HepG2 (cell line): ENCODE data around the gene CHRNG. TPM values are rescaled to one million over a fixed set of nuclear protein-coding genes. Genes with fewer than 3 reads are reported as not detected.

Experiments
- ARHGAP35 ChIP-seq: sonication (generic); formaldehyde crosslinking; IDR thresholded peaks from 2 replicates; pipeline ENCODE4 v1.9.0; 2022; ENCODE audit warnings: mild to moderate bottlenecking, inconsistent platforms, moderate library complexity, missing genetic modification reagents, borderline replicate concordance
- ASH2L ChIP-seq: fragments of 300-600, 200-600 bp; sonication (generic); IDR thresholded peaks from 2 replicates; pipeline ENCODE4 v1.7.0; 2017; ENCODE audit warnings: low read depth, mild to moderate bottlenecking, moderate library complexity, mixed read lengths, low read length; ENCODE audit not compliant: insufficient read length
- DDIT3 ChIP-seq: sonication (generic); formaldehyde crosslinking; IDR thresholded peaks from 2 replicates; pipeline ENCODE4 v1.4.0; 2020; ENCODE audit warnings: mild to moderate bottlenecking, missing genetic modification reagents
- HOXA9 ChIP-seq: sonication (generic); formaldehyde crosslinking; IDR thresholded peaks from 2 replicates; pipeline ENCODE4 v1.8.1; 2022; ENCODE audit warnings: missing genetic modification reagents, mild to moderate bottlenecking, moderate library complexity, borderline replicate concordance
- ISL2 ChIP-seq: sonication (generic); formaldehyde crosslinking; IDR thresholded peaks from 2 replicates; pipeline ENCODE4 v1.5.0; 2020; ENCODE audit warnings: missing genetic modification reagents
- JARID2 ChIP-seq: sonication (generic); formaldehyde crosslinking; IDR thresholded peaks from 2 replicates; pipeline ENCODE4 v1.8.1; 2023; ENCODE audit warnings: missing genetic modification reagents, inconsistent platforms; ENCODE audit not compliant: insufficient replicate concordance
- MAFF ChIP-seq: IDR thresholded peaks from 2 replicates; pipeline ENCODE4 v1.6.1; 2011; ENCODE audit warnings: low read depth, low read length, improper control_type of control experiment
- TOE1 ChIP-seq: sonication (generic); formaldehyde crosslinking; IDR thresholded peaks from 2 replicates; pipeline ENCODE4 v1.4.0; 2020; ENCODE audit warnings: mild to moderate bottlenecking, missing genetic modification reagents
- YEATS4 ChIP-seq: sonication (generic); formaldehyde crosslinking; IDR thresholded peaks from 2 replicates; pipeline ENCODE4 v1.4.0; 2020; ENCODE audit warnings: missing genetic modification reagents, borderline replicate concordance
- ZBED4 ChIP-seq: sonication (generic); formaldehyde crosslinking; IDR thresholded peaks from 2 replicates; pipeline ENCODE4 v1.4.0; 2020; ENCODE audit warnings: missing genetic modification reagents, borderline replicate concordance
- ZBTB43 ChIP-seq: sonication (generic); formaldehyde crosslinking; conservative IDR thresholded peaks from 2 replicates; pipeline ENCODE4 v1.4.0; 2020; ENCODE audit warnings: missing genetic modification reagents
- ZFY ChIP-seq: sonication (generic); formaldehyde crosslinking; IDR thresholded peaks from 2 replicates; pipeline ENCODE4 v1.4.0; 2020; ENCODE audit warnings: missing genetic modification reagents
- ZNF292 ChIP-seq: sonication (generic); formaldehyde crosslinking; IDR thresholded peaks from 2 replicates; pipeline ENCODE4 v1.8.1; 2022; ENCODE audit warnings: mild to moderate bottlenecking, low read depth, missing genetic modification reagents, borderline replicate concordance
- ZNF329 ChIP-seq: sonication (generic); formaldehyde crosslinking; IDR thresholded peaks from 2 replicates; pipeline ENCODE4 v1.9.0; 2021; ENCODE audit warnings: low read depth, mild to moderate bottlenecking, missing genetic modification reagents
- ZNF501 ChIP-seq: sonication (generic); formaldehyde crosslinking; IDR thresholded peaks from 2 replicates; pipeline ENCODE4 v1.5.1; 2020; ENCODE audit warnings: mild to moderate bottlenecking, moderate library complexity, missing genetic modification reagents
- ZNF530 ChIP-seq: sonication (generic); formaldehyde crosslinking; IDR thresholded peaks from 2 replicates; pipeline ENCODE4 v1.5.0; 2020; ENCODE audit warnings: low read depth, mild to moderate bottlenecking, missing genetic modification reagents
- ZNF572 ChIP-seq: sonication (generic); formaldehyde crosslinking; IDR thresholded peaks from 2 replicates; pipeline ENCODE4 v1.5.1; 2020; ENCODE audit warnings: mild to moderate bottlenecking, missing genetic modification reagents
- ZNF574 ChIP-seq: sonication (generic); formaldehyde crosslinking; IDR thresholded peaks from 2 replicates; pipeline ENCODE4 v1.4.0; 2020; ENCODE audit warnings: missing genetic modification reagents
- ZNF577 ChIP-seq: sonication (generic); formaldehyde crosslinking; IDR thresholded peaks from 2 replicates; pipeline ENCODE4 v1.4.0; 2020; ENCODE audit warnings: mild to moderate bottlenecking, low read depth, missing genetic modification reagents, borderline replicate concordance
- ZNF709 ChIP-seq: sonication (generic); formaldehyde crosslinking; IDR thresholded peaks from 2 replicates; pipeline ENCODE4 v1.5.0; 2020; ENCODE audit warnings: mild to moderate bottlenecking, missing genetic modification reagents
- polyA plus RNA-seq, 8 experiments: library from polyadenylated mRNA; depleted of rRNA in 3 of 8; stranded (reverse) in 7 of 8; unstranded in 1 of 8; fragments of >200 nt; fragmentation: Illumina TruSeq in 4 of 8; extraction: Trizol in 4 of 8; gene quantifications; 2 replicates each; pipeline versions ENCODE4 v1.2.1 to v1.2.3, GENCODE V29; 2011 to 2016; ENCODE audit warnings: low read depth in 4 of 8, missing spikeins in 1 of 8, mixed read lengths in 1 of 8; ENCODE audit not compliant: insufficient read depth in 1 of 8
- total RNA-seq, 5 experiments: library from RNA; depleted of rRNA; stranded (reverse); fragments of >200 nt; fragmentation: Illumina TruSeq; extraction: Trizol; gene quantifications; 2 replicates each; pipeline ENCODE4 v1.2.3, GENCODE V29; 2016; ENCODE audit warnings: low read depth in 1 of 5

The CHRNG gene
- total and polyA plus RNA-seq, 2 of the 13 experiments (the other 11 are each of a cell fraction or from before 2014, with no cell fraction given), result not detected

GRCh38 chr2:232550354-232551249 is 11.1 kb downstream of the CHRNG start, which contains the start of the genes EIF4E2 and TIGD1 (continued):
- TF ChIP-seq ZBED4 (peak; percentile 85), ZNF501 (CRISPR knock-in tag) (peak; percentile 100), JARID2 (CRISPR knock-in tag) (no peak), ZNF574 (CRISPR knock-in tag) (peak; percentile 98), ISL2 (CRISPR knock-in tag) (peak; percentile 92), ARHGAP35 (peak; percentile 89), ZFY (CRISPR knock-in tag) (peak; percentile 96), ZNF709 (CRISPR knock-in tag) (peak; percentile 100), ZNF530 (CRISPR knock-in tag) (peak; percentile 31; the same call in 1 of the 2 replicates), YEATS4 (peak; percentile 99), DDIT3 (CRISPR knock-in tag) (no peak), ASH2L (peak; percentile 98), MAFF (no peak; the same call in 1 of the 2 replicates), TOE1 (CRISPR knock-in tag) (peak; percentile 94; the same call in 1 of the 2 replicates), ZNF292 (CRISPR knock-in tag) (peak; percentile 66; the same call in 1 of the 2 replicates), ZBTB43 (CRISPR knock-in tag) (peak; percentile 98), HOXA9 (CRISPR knock-in tag) (peak; percentile 97), ZNF329 (CRISPR knock-in tag) (peak; percentile 92; the same call in 1 of the 2 replicates), ZNF577 (CRISPR knock-in tag) (peak; percentile 87), ZNF572 (CRISPR knock-in tag) (peak; percentile 91)
